GM12878 (cell line): ENCODE measurements around the gene PTGIS. TPM values are rescaled to one million over a fixed set of nuclear protein-coding genes. Genes with fewer than 3 reads are reported as not detected.

ENCODE experiments used
- ATAC-seq: fragments of 200-7000 bp; cut with Tn5 transposase; 3 replicates; pipeline ENCODE4 v1.9.1; 2020; ENCODE audit warnings: mild to moderate bottlenecking, moderate library complexity
- BruUV-seq: library from RNA; stranded (reverse); fragments of 400-500 nt; replicated peaks from 2 replicates; lab custom pipeline; 2021; lab: Mats Ljungman, UMichigan
- CTCF ChIA-PET: fragments of 300-600 bp; sonication (Branson Sonifier 250); formaldehyde crosslinking; extraction: SDS; loops from one replicate; lab custom pipeline; 2021; ENCODE audit warnings: inconsistent platforms; lab: Yijun Ruan, JAX
- POLR2A ChIA-PET: fragments of 350-600 bp; formaldehyde crosslinking; extraction: SDS; loops from one replicate; lab custom pipeline; 2021; ENCODE audit warnings: inconsistent platforms; lab: Charles Lee
- RAD21 ChIA-PET: fragments of 300-600 bp; sonication (Branson Sonifier 250); formaldehyde crosslinking; loops from one replicate; lab custom pipeline; 2023; ENCODE audit warnings: antibody characterized with exemption; ENCODE audit not compliant: unreplicated experiment; lab: Charles Lee
- SMC1A ChIA-PET: fragments of 300-600 bp; sonication (Branson Sonifier 250); formaldehyde crosslinking; loops from one replicate; lab custom pipeline; 2023; ENCODE audit not compliant: unreplicated experiment, uncharacterized antibody; lab: Charles Lee
- DNase-seq: peaks from one replicate; pipeline ENCODE4 v3.0.0-alpha.2; 2011; ENCODE audit warnings: low read depth, low spot score
- FAIRE-seq: peaks from 3 replicates; lab custom pipeline; 2011; peaks lifted over from hg19 to GRCh38; lab: Jason Lieb, UNC
- H2AFZ ChIP-seq: 2 replicates; pipeline ENCODE4 v1.6.0; 2011; ENCODE audit warnings: low read depth, low read length, control low read depth; ENCODE audit not compliant: control insufficient read depth
- H3K27ac ChIP-seq: 2 replicates; pipeline ENCODE4 v1.5.1; 2011; ENCODE audit warnings: control low read depth; ENCODE audit not compliant: control insufficient read depth, insufficient read depth
- H3K27me3 ChIP-seq, 2 experiments: replicated peaks in 1 of 2; 2 replicates each; pipeline versions ENCODE4 v1.6.0 to v1.6.1; 2011; ENCODE audit warnings: low read length in 1 of 2; ENCODE audit not compliant: control insufficient read depth in 2 of 2, insufficient read depth in 2 of 2
- H3K36me3 ChIP-seq, 2 experiments: 2 replicates each; pipeline ENCODE4 v1.5.1; 2011; ENCODE audit warnings: low read length in 1 of 2; ENCODE audit not compliant: control insufficient read depth in 2 of 2, insufficient read depth in 2 of 2
- H3K4me1 ChIP-seq: 2 replicates; pipeline ENCODE4 v1.6.1; 2011; ENCODE audit warnings: mild to moderate bottlenecking, low read length, moderate library complexity, mixed read lengths; ENCODE audit not compliant: control insufficient read depth, insufficient read depth
- H3K4me2 ChIP-seq: 2 replicates; pipeline ENCODE4 v1.6.0; 2011; ENCODE audit warnings: control low read depth; ENCODE audit not compliant: control insufficient read depth, insufficient read depth
- H3K4me3 ChIP-seq: fragments of 200-600 bp; sonication (generic); 2 replicates; pipeline ENCODE4 v1.5.1; 2016
- H3K79me2 ChIP-seq: 2 replicates; pipeline ENCODE4 v1.6.0; 2011; ENCODE audit warnings: low read length; ENCODE audit not compliant: control insufficient read depth, insufficient read depth
- H3K9ac ChIP-seq: 2 replicates; pipeline ENCODE4 v1.8.0; 2011; ENCODE audit warnings: low read length, control low read depth, mixed read lengths; ENCODE audit not compliant: control insufficient read depth, insufficient read depth
- H3K9me3 ChIP-seq: replicated peaks from 3 replicates; pipeline ENCODE4 v1.5.1; 2011; ENCODE audit warnings: mild to moderate bottlenecking, low read length; ENCODE audit not compliant: control insufficient read depth, insufficient read depth
- H4K20me1 ChIP-seq: 2 replicates; pipeline ENCODE4 v1.6.0; 2011; ENCODE audit not compliant: control insufficient read depth, insufficient read depth
- BACH1 ChIP-seq: fragments of 450-650 bp; IDR thresholded peaks from 2 replicates; pipeline ENCODE4 v1.6.1; 2017; ENCODE audit warnings: mild to moderate bottlenecking, borderline replicate concordance
- BCL11A ChIP-seq: IDR thresholded peaks from 2 replicates; pipeline ENCODE4 v1.6.1; 2011; ENCODE audit warnings: low read depth, low read length
- BRCA1 ChIP-seq: IDR thresholded peaks from 2 replicates; pipeline ENCODE4 v1.6.1; 2011; ENCODE audit warnings: low read depth, low read length, improper control_type of control experiment
- CHD4 ChIP-seq: fragments of 200-600 bp; sonication (generic); IDR thresholded peaks from 2 replicates; pipeline ENCODE4 v1.6.1; 2016; ENCODE audit warnings: mild to moderate bottlenecking
- CREB1 ChIP-seq: IDR thresholded peaks from 2 replicates; pipeline ENCODE4 v1.6.1; 2012; ENCODE audit warnings: low read depth, mild to moderate bottlenecking, inconsistent platforms
- HDGF ChIP-seq: fragments of 450-650 bp; IDR thresholded peaks from 2 replicates; pipeline ENCODE4 v1.6.1; 2016; ENCODE audit warnings: antibody characterized with exemption
- NFXL1 ChIP-seq: fragments of 450-650 bp; IDR thresholded peaks from 2 replicates; pipeline ENCODE4 v1.6.1; 2017; ENCODE audit warnings: antibody characterized with exemption, mild to moderate bottlenecking, borderline replicate concordance
- NR2C1 ChIP-seq: fragments of 450-650 bp; IDR thresholded peaks from 2 replicates; pipeline ENCODE4 v1.6.1; 2017; ENCODE audit warnings: antibody characterized with exemption, mild to moderate bottlenecking, moderate library complexity
- NRF1 ChIP-seq: conservative IDR thresholded peaks from 2 replicates; pipeline ENCODE4 v1.6.1; 2011; ENCODE audit warnings: mild to moderate bottlenecking, low read depth, low read length, improper control_type of control experiment
- RBBP5 ChIP-seq: fragments of 200-600 bp; sonication (generic); conservative IDR thresholded peaks from 2 replicates; pipeline ENCODE4 v1.6.1; 2016
- RFX5 ChIP-seq: IDR thresholded peaks from 2 replicates; pipeline ENCODE4 v1.6.1; 2011; ENCODE audit warnings: low read depth, low read length, improper control_type of control experiment
- SIN3A ChIP-seq: IDR thresholded peaks from 2 replicates; pipeline ENCODE4 v1.6.1; 2012; ENCODE audit warnings: low read depth, low read length, improper control_type of control experiment
- SIX5 ChIP-seq: IDR thresholded peaks from 2 replicates; pipeline ENCODE4 v1.6.1; 2011; ENCODE audit warnings: mild to moderate bottlenecking, low read depth, low read length, moderate library complexity; ENCODE audit not compliant: severe bottlenecking
- SP1 ChIP-seq: IDR thresholded peaks from one replicate; pipeline ENCODE4 v1.6.1; 2011; ENCODE audit warnings: low read depth, low read length
- SREBF1 ChIP-seq: IDR thresholded peaks from 2 replicates; pipeline ENCODE4 v1.6.1; 2012; ENCODE audit warnings: mild to moderate bottlenecking, low read length
- TARDBP ChIP-seq: IDR thresholded peaks from 2 replicates; pipeline ENCODE4 v1.6.1; 2016; ENCODE audit warnings: borderline replicate concordance
- TCF7 ChIP-seq: IDR thresholded peaks from 2 replicates; pipeline ENCODE4 v1.6.1; 2014; ENCODE audit warnings: antibody characterized with exemption, borderline replicate concordance
- YY1 ChIP-seq: IDR thresholded peaks from 2 replicates; pipeline ENCODE4 v1.6.1; 2011; ENCODE audit warnings: low read depth, mild to moderate bottlenecking, low read length
- ZNF687 ChIP-seq: fragments of 450-650 bp; IDR thresholded peaks from 2 replicates; pipeline ENCODE4 v1.6.1; 2017; ENCODE audit warnings: mild to moderate bottlenecking, moderate library complexity
- ZSCAN29 ChIP-seq: fragments of 450-650 bp; IDR thresholded peaks from 2 replicates; pipeline ENCODE4 v1.6.1; 2017; ENCODE audit warnings: mild to moderate bottlenecking, moderate library complexity
- WGBS: methylation state at CpG from one replicate; pipeline ENCODE4 v1.1.6; 2016; ENCODE audit warnings: low lambda C conversion rate; ENCODE audit not compliant: insufficient replicate concordance, insufficient coverage; ENCODE audit errors: missing lambda C conversion rate; 5-methylcytosine and 5-hydroxymethylcytosine counted together
- in situ Hi-C: fragments of 300-500 bp; cut with MboI; formaldehyde crosslinking; loops from 9 replicates; pipeline ENCODE4 v1.14.3; 2018; ENCODE audit warnings: mixed read lengths
- intact Hi-C: fragments of 100-400 bp; cut with micrococcal nuclease; formaldehyde crosslinking; loops from one replicate; pipeline ENCODE4 v1.14.2; 2022; ENCODE audit not compliant: unreplicated experiment
- polyA plus RNA-seq, 11 experiments: library from polyadenylated mRNA; depleted of rRNA in 4 of 11; unstranded in 6 of 11; stranded (reverse) in 5 of 11; fragments of >200 nt; fragmentation: Nextera tagmentation in 4 of 11; fragmentation: Illumina TruSeq in 1 of 11; extraction: Ambion mirVana in 4 of 11; extraction: Trizol in 1 of 11; gene quantifications; 1 replicate in 1 of 11; 2 replicates in 10 of 11; pipeline versions ENCODE4 v1.2.1 to v1.2.3, GENCODE V29; 2011 to 2016; ENCODE audit warnings: inconsistent platforms in 2 of 11, missing spikeins in 2 of 11, low read depth in 1 of 11
- total RNA-seq, 4 experiments: library from RNA; depleted of rRNA in 3 of 4; stranded (reverse); fragments of >200 nt in 3 of 4; fragmentation: Illumina TruSeq in 1 of 4; extraction: Trizol in 1 of 4; gene quantifications; 2 replicates each; pipeline versions ENCODE4 v1.2.1 to v1.2.3, GENCODE V29; 2013 to 2021

The PTGIS gene
- total and polyA plus RNA-seq, 10 of the 15 experiments (the other 5 are each of a cell fraction or from before 2014, with no cell fraction given) = 0.10 TPM; not detected in 9

DNA sequence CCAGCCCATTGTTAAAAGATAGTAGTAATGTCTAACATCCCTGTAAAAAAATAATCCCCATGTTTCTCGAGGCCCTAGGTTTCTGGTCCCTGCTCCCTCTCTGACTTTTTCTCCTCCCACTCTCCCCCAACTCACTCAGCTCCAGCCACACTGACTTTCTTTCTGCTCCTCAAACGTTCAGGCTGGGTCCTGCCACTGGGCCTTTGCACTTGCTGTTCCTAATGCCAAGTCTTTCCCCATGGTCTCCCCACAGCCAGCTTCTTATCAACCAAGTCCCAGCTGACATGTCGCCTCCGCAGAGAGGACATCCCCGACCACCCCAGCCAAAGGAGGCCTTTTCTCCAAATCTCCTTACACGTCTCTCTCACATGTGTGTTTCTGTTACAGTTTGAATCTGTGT is 21.8 kb upstream of the PTGIS start:
- intact Hi-C loops (no loop called here), in situ Hi-C loops (no loop called here)
- ChIA-PET RAD21 (no interaction called here), SMC1A (no interaction called here), CTCF (interaction anchor here (0.7 to 1.1 kb wide), 2 partner anchors 9 to 19 kb away, joined by 3 read pairs; no protein-coding TSS in a partner anchor), POLR2A (no interaction called here)
- H3K9me3 ChIP-seq = no peaks in the 10 kb centered on the region
- ATAC-seq (no peak), FAIRE-seq (no peak), DNase-seq (no peak)
- WGBS = 51% methylated on average over 6 of the region's 6 CpGs
- H3K79me2 ChIP-seq = no peaks in the 10 kb centered on the region
- H3K27ac ChIP-seq = no peak overlapping the region
- BruUV-seq = no TSS peak
- H3K4me3 ChIP-seq = no peak overlapping the region
- no peaks in the 10 kb centered on the region for H3K4me1 ChIP-seq
- H3K36me3 ChIP-seq = no peaks in the 10 kb centered on the region
- TF ChIP-seq BACH1 (no peak), BCL11A (no peak), TARDBP (no peak), HDGF (no peak), ZSCAN29 (no peak), ZNF687 (no peak), SREBF1 (no peak), NFXL1 (no peak), YY1 (no peak), BRCA1 (no peak), SIN3A (no peak), SIX5 (no peak), RBBP5 (no peak), SP1 (no peak), RFX5 (no peak), TCF7 (no peak), CREB1 (no peak), NRF1 (no peak), CHD4 (no peak), NR2C1 (no peak)
- H2AFZ ChIP-seq = no peak overlapping the region
- H3K9ac ChIP-seq = no peak overlapping the region
- no peaks in the 10 kb centered on the region; a peak in 2 of 4 replicates for H3K27me3 ChIP-seq
- no peaks in the 10 kb centered on the region for H4K20me1 ChIP-seq
- H3K4me2 ChIP-seq = no peak overlapping the region
